Chondrocyte (in vitro differentiated cells): ENCODE measurements around the gene MMP7. TPM values are rescaled to one million over a fixed set of nuclear protein-coding genes. Genes with fewer than 3 reads are reported as not detected.

Experiments
- DNase-seq: peaks from one replicate; pipeline ENCODE4 v3.0.0; 2021; ENCODE audit warnings: mixed read lengths, low spot score
- H3K27ac Mint-ChIP-seq: one replicate; pipeline ENCODE4 v1.8.0; 2021; ENCODE audit warnings: mild to moderate bottlenecking, moderate library complexity, mixed read lengths; ENCODE audit not compliant: unreplicated experiment
- H3K27me3 Mint-ChIP-seq: 2 replicates; pipeline ENCODE4 v1.8.0; 2021; ENCODE audit warnings: low read depth, mixed read lengths
- H3K36me3 Mint-ChIP-seq: 2 replicates; pipeline ENCODE4 v1.8.0; 2021; ENCODE audit warnings: low read depth, mixed read lengths
- H3K4me1 Mint-ChIP-seq: 2 replicates; pipeline ENCODE4 v1.8.0; 2021; ENCODE audit warnings: low read depth, mild to moderate bottlenecking, mixed read lengths
- H3K4me3 Mint-ChIP-seq: one replicate; pipeline ENCODE4 v1.8.0; 2021; ENCODE audit warnings: mild to moderate bottlenecking, moderate library complexity, mixed read lengths; ENCODE audit not compliant: unreplicated experiment
- H3K9me3 Mint-ChIP-seq: 2 replicates; pipeline ENCODE4 v1.8.0; 2021; ENCODE audit warnings: low read depth, mixed read lengths
- CTCF ChIP-seq: fragments of 200-600 bp; sonication (generic); IDR thresholded peaks from 2 replicates; pipeline ENCODE4 v1.5.0; 2021; ENCODE audit warnings: antibody characterized with exemption, mild to moderate bottlenecking, moderate library complexity
- total RNA-seq: library from RNA; stranded (reverse); gene quantifications from 3 replicates; pipeline ENCODE4 v1.2.1, GENCODE V29; 2021

MMP7 gene
- total RNA-seq, 1 donor from 2014 or later, result 0.50 TPM

GRCh38 chr11:102528618-102529017 lies 1.9 kb downstream of the MMP7 start:
- no peak for DNase-seq
- Mint-ChIP-seq H3K27me3 (peaks cover under 1% of the 10 kb centered on the region), H3K9me3 (no peaks in the 10 kb centered on the region), H3K36me3 (no peaks in the 10 kb centered on the region), H3K27ac (no peak overlapping the region), H3K4me1 (peaks cover 9% of the 10 kb centered on the region), H3K4me3 (no peak overlapping the region)
- TF ChIP-seq CTCF, result no peak

GRCh38 chr11:102527684-102528083 lies 2.9 kb downstream of the MMP7 start:
- H3K4me1 Mint-ChIP-seq, result peaks cover 9% of the 10 kb centered on the region
- no peaks in the 10 kb centered on the region for H3K27me3 Mint-ChIP-seq
- no peaks in the 10 kb centered on the region for H3K36me3 Mint-ChIP-seq
- H3K27ac Mint-ChIP-seq, result no peak overlapping the region
- no peaks in the 10 kb centered on the region for H3K9me3 Mint-ChIP-seq
- no peak for TF ChIP-seq CTCF
- no peak overlapping the region for H3K4me3 Mint-ChIP-seq
- no peak for DNase-seq

- peaks cover 9% of the 10 kb centered on the region for H3K4me1 Mint-ChIP-seq
- H3K27ac Mint-ChIP-seq, result no peak overlapping the region
- H3K4me3 Mint-ChIP-seq, result no peak overlapping the region
- DNase-seq, result no peak
- H3K27me3 Mint-ChIP-seq, result no peaks in the 10 kb centered on the region
- H3K36me3 Mint-ChIP-seq, result no peaks in the 10 kb centered on the region
- no peak for TF ChIP-seq CTCF
- H3K9me3 Mint-ChIP-seq, result no peaks in the 10 kb centered on the region
These were observed 3.5 kb downstream of the MMP7 start for GRCh38 chr11:102527041-102527440.

GRCh38 chr11:102523887-102524286 lies 6.7 kb downstream of the MMP7 start:
- TF ChIP-seq CTCF, result no peak
- Mint-ChIP-seq H3K36me3 (no peaks in the 10 kb centered on the region), H3K4me1 (peaks cover 2% of the 10 kb centered on the region), H3K4me3 (no peak overlapping the region), H3K27ac (no peak overlapping the region), H3K9me3 (no peaks in the 10 kb centered on the region), H3K27me3 (peaks cover 3% of the 10 kb centered on the region)
- no peak for DNase-seq

GRCh38 chr11:102523189-102523570 lies 7.4 kb downstream of the MMP7 start:
- H3K27ac Mint-ChIP-seq, result no peak overlapping the region
- no peak for DNase-seq
- no peaks in the 10 kb centered on the region for H3K9me3 Mint-ChIP-seq
- H3K36me3 Mint-ChIP-seq, result no peaks in the 10 kb centered on the region
- no peak overlapping the region for H3K4me3 Mint-ChIP-seq
- TF ChIP-seq CTCF, result no peak
- peaks cover 3% of the 10 kb centered on the region for H3K27me3 Mint-ChIP-seq
- H3K4me1 Mint-ChIP-seq, result no peaks in the 10 kb centered on the region
